Measurements from ENCODE around the gene EOLA1. TPM values are rescaled to one million over a fixed set of nuclear protein-coding genes. Genes with fewer than 3 reads are reported as not detected.
"Not testable (repeated sequence)": the region's sequence is repeated elsewhere in the genome, so short reads cannot be mapped to it uniquely, and the experiment has no call there.

EOLA1 gene
- total RNA-seq, 1 donor from 2014 or later: 18.1 TPM

- no peak overlapping the region for H3K4me3 Mint-ChIP-seq (ENCODE audit: unreplicated experiment)
- no peak for TF ChIP-seq CTCF (IDR thresholded peaks at IDR 0.05)
- peaks cover 4% of the 10 kb centered on the region for H3K9me3 Mint-ChIP-seq (ENCODE audit: unreplicated experiment)
- H3K4me1 Mint-ChIP-seq (ENCODE audit: unreplicated experiment): no peaks in the 10 kb centered on the region
- peaks cover under 1% of the 10 kb centered on the region for H3K36me3 Mint-ChIP-seq (ENCODE audit: unreplicated experiment)
- H3K27me3 Mint-ChIP-seq (ENCODE audit: unreplicated experiment): peaks cover 3% of the 10 kb centered on the region
- no peak for DNase-seq (ENCODE audit: extremely low spot score, unreplicated experiment)
- no peak overlapping the region for H3K27ac Mint-ChIP-seq (ENCODE audit: unreplicated experiment)
These were observed 17.9 kb upstream of the EOLA1 start for GRCh38 chrX:149522916-149523315.

- not testable (repeated sequence) for H3K27ac Mint-ChIP-seq (ENCODE audit: unreplicated experiment); H3K4me1 Mint-ChIP-seq (ENCODE audit: unreplicated experiment); H3K9me3 Mint-ChIP-seq (ENCODE audit: unreplicated experiment); H3K36me3 Mint-ChIP-seq (ENCODE audit: unreplicated experiment); DNase-seq (ENCODE audit: extremely low spot score, unreplicated experiment); H3K27me3 Mint-ChIP-seq (ENCODE audit: unreplicated experiment); H3K4me3 Mint-ChIP-seq (ENCODE audit: unreplicated experiment)
These were observed 15.4 kb upstream of the EOLA1 start for GRCh38 chrX:149525389-149525788.

GRCh38 chrX:149525903-149526302 lies 14.9 kb upstream of the EOLA1 start:
- not testable (repeated sequence) for H3K27ac Mint-ChIP-seq (ENCODE audit: unreplicated experiment); H3K36me3 Mint-ChIP-seq (ENCODE audit: unreplicated experiment); DNase-seq (ENCODE audit: extremely low spot score, unreplicated experiment); H3K27me3 Mint-ChIP-seq (ENCODE audit: unreplicated experiment); H3K4me3 Mint-ChIP-seq (ENCODE audit: unreplicated experiment); H3K9me3 Mint-ChIP-seq (ENCODE audit: unreplicated experiment); H3K4me1 Mint-ChIP-seq (ENCODE audit: unreplicated experiment)

- not testable (repeated sequence) for H3K9me3 Mint-ChIP-seq (ENCODE audit: unreplicated experiment); H3K36me3 Mint-ChIP-seq (ENCODE audit: unreplicated experiment); H3K4me3 Mint-ChIP-seq (ENCODE audit: unreplicated experiment); H3K27ac Mint-ChIP-seq (ENCODE audit: unreplicated experiment); DNase-seq (ENCODE audit: extremely low spot score, unreplicated experiment); H3K27me3 Mint-ChIP-seq (ENCODE audit: unreplicated experiment); H3K4me1 Mint-ChIP-seq (ENCODE audit: unreplicated experiment)
These were observed 14.3 kb upstream of the EOLA1 start for GRCh38 chrX:149526318-149527033.

- Mint-ChIP-seq H3K4me1 (ENCODE audit: unreplicated experiment) (no peaks in the 10 kb centered on the region), H3K27ac (ENCODE audit: unreplicated experiment) (no peak overlapping the region), H3K9me3 (ENCODE audit: unreplicated experiment) (no peaks in the 10 kb centered on the region), H3K36me3 (ENCODE audit: unreplicated experiment) (no peaks in the 10 kb centered on the region), H3K4me3 (ENCODE audit: unreplicated experiment) (no peak overlapping the region), H3K27me3 (ENCODE audit: unreplicated experiment) (no peaks in the 10 kb centered on the region)
- DNase-seq (ENCODE audit: extremely low spot score, unreplicated experiment): no peak
- TF ChIP-seq CTCF (IDR thresholded peaks at IDR 0.05): peak; percentile 48
These were observed 13.1 kb upstream of the EOLA1 start for GRCh38 chrX:149527705-149528104.

GRCh38 chrX:149528381-149528780 lies 12.4 kb upstream of the EOLA1 start:
- Mint-ChIP-seq H3K27ac (ENCODE audit: unreplicated experiment) (no peak overlapping the region), H3K9me3 (ENCODE audit: unreplicated experiment) (no peaks in the 10 kb centered on the region), H3K27me3 (ENCODE audit: unreplicated experiment) (no peaks in the 10 kb centered on the region), H3K4me1 (ENCODE audit: unreplicated experiment) (no peaks in the 10 kb centered on the region), H3K36me3 (ENCODE audit: unreplicated experiment) (no peaks in the 10 kb centered on the region), H3K4me3 (ENCODE audit: unreplicated experiment) (no peak overlapping the region)
- no peak for TF ChIP-seq CTCF (IDR thresholded peaks at IDR 0.05)
- no peak for DNase-seq (ENCODE audit: extremely low spot score, unreplicated experiment)
